Suprapubic skin (tissue), 4 donors: ENCODE results near the gene USP7. TPM values are rescaled to one million over a fixed set of nuclear protein-coding genes. Genes with fewer than 3 reads are reported as not detected.

Experiments
- DNase-seq, 2 donors: peaks; one replicate each; pipeline ENCODE4 v3.0.0-alpha.2; 2019; ENCODE audit warnings: low spot score in 2 of 2
- H3K27ac ChIP-seq: fragments of 200-600 bp; sonication (generic); one replicate; pipeline ENCODE4 v1.5.1; 2019
- H3K27me3 ChIP-seq: fragments of 200-600 bp; sonication (generic); one replicate; pipeline ENCODE4 v1.5.1; 2019
- H3K36me3 ChIP-seq: fragments of 200-600 bp; sonication (generic); one replicate; pipeline ENCODE4 v1.5.1; 2019
- H3K4me1 ChIP-seq: fragments of 200-600 bp; sonication (generic); one replicate; pipeline ENCODE4 v1.5.1; 2019
- H3K4me3 ChIP-seq: fragments of 200-600 bp; sonication (generic); one replicate; pipeline ENCODE4 v1.5.1; 2019; ENCODE audit warnings: mild to moderate bottlenecking
- H3K9me3 ChIP-seq: fragments of 200-600 bp; sonication (generic); one replicate; pipeline ENCODE4 v1.5.1; 2019
- EP300 ChIP-seq: sonication (generic); formaldehyde crosslinking; IDR thresholded peaks from one replicate; pipeline ENCODE4 v1.6.1; 2017; ENCODE audit warnings: antibody characterized with exemption
- POLR2A ChIP-seq, 2 donors: fragments of 450-650 bp; IDR thresholded peaks; one replicate each; pipeline ENCODE4 v1.6.1; 2017; ENCODE audit warnings: antibody characterized with exemption in 2 of 2, mild to moderate bottlenecking in 2 of 2, moderate library complexity in 2 of 2
- POLR2AphosphoS5 ChIP-seq, 3 donors: sonication (generic); formaldehyde crosslinking; IDR thresholded peaks; one replicate each; pipeline ENCODE4 v1.6.1; 2017; ENCODE audit warnings: antibody characterized with exemption in 3 of 3
- WGBS: methylation state at CpG from one replicate; pipeline ENCODE4 v1.1.5; 2018; 5-methylcytosine and 5-hydroxymethylcytosine counted together
- total RNA-seq, 4 donors: library from RNA; depleted of rRNA; stranded (reverse); fragments of >200 nt; gene quantifications; one replicate each; pipeline ENCODE4 v1.1.0, GENCODE V29; 2016
- TF ChIP-seq, protein P1 (sequence below), 2 donors: fragments of 200-600 bp in 1 of 2; fragments of 450-650 bp in 1 of 2; sonication (generic) in 1 of 2; IDR thresholded peaks; one replicate each; pipeline ENCODE4 v1.5.1; 2016 to 2019; ENCODE audit warnings: antibody characterized with exemption in 2 of 2, mild to moderate bottlenecking in 1 of 2, moderate library complexity in 1 of 2

USP7 gene
- total RNA-seq, 4 donors from 2014 or later, result 94.7 to 135 (median 119) TPM

DNA sequence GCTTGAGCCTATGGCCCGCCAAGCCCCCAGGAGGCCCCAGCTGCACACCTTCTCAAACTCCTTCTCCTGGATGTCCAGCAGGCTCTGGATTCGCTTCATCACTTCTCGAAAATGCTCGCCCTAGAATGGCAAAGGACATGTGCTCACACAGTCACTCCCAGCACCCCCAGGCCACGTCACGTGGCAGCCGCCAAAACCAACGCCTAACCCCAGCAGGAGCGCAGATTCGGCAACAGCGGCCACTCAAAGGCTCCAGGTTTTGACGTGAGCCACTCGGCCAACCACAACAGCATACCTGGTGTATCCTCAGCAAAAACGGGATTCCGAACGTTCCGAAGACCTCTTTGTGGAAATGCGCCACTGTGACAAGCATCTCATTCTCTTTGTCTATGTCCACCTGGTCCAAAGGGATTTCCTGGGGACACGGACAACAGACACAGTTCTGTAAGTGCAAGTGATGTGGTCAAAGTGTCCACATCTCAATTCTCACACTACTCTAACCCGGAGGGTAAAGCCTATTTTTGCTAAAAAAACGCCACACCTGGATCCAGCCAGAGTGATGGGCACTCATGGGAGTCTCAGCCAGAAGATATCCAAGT lies 68.9 kb downstream of the USP7 start:
- Histone ChIP-seq H3K9me3 (no peaks in the 10 kb centered on the region), H3K27ac (no peak overlapping the region), H3K36me3 (peaks cover 100% of the 10 kb centered on the region), H3K27me3 (no peaks in the 10 kb centered on the region), H3K4me3 (no peak overlapping the region), H3K4me1 (no peaks in the 10 kb centered on the region)
- DNase-seq, result peak in 1 of 2 donors; percentile 25
- no peak for TF ChIP-seq POLR2A (IDR thresholded peaks at IDR 0.05)
- TF ChIP-seq, protein P1, sequence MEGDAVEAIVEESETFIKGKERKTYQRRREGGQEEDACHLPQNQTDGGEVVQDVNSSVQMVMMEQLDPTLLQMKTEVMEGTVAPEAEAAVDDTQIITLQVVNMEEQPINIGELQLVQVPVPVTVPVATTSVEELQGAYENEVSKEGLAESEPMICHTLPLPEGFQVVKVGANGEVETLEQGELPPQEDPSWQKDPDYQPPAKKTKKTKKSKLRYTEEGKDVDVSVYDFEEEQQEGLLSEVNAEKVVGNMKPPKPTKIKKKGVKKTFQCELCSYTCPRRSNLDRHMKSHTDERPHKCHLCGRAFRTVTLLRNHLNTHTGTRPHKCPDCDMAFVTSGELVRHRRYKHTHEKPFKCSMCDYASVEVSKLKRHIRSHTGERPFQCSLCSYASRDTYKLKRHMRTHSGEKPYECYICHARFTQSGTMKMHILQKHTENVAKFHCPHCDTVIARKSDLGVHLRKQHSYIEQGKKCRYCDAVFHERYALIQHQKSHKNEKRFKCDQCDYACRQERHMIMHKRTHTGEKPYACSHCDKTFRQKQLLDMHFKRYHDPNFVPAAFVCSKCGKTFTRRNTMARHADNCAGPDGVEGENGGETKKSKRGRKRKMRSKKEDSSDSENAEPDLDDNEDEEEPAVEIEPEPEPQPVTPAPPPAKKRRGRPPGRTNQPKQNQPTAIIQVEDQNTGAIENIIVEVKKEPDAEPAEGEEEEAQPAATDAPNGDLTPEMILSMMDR (IDR thresholded peaks at IDR 0.05), result no peak
- WGBS, result 96% methylated on average over 21 of the region's 21 CpGs

DNA sequence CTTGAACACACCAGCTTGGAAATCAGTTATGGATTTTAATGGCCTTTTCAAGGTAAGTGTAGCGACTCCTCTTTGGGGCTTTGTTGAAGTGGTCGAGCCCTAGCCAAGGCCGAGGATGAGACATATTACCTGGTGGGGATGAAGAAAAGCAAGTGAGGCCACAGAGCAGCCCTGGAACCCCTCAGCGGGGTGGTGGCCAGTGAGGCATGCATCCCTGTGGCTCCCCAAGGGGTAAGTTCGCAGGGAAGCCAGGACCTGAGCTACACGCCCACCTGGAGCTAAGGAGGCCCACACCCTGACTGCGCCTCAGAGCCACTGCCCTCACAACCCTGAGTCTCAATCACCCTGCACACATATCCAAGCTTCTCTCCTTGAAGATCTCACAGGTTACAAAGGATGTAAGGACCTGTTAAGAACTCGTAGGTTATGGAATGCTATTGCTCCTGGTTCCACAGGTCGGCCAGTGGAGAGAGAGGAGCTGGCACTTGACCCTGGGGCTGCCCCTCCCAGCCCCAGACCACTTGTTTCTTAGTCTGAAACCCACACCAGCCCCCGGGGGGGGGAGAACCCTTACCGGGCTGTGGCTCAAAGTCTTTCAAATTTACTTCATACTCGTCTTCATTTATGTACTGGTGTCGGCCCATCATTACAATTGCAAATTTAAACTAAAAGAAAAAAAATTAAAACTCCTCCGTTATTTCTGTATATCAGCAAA lies 69.6 kb downstream of the USP7 start:
- Histone ChIP-seq H3K9me3 (no peaks in the 10 kb centered on the region), H3K27ac (no peak overlapping the region), H3K27me3 (no peaks in the 10 kb centered on the region), H3K4me1 (no peaks in the 10 kb centered on the region), H3K36me3 (peaks cover 99% of the 10 kb centered on the region), H3K4me3 (no peak overlapping the region)
- 93% methylated on average over 14 of the region's 14 CpGs for WGBS
- TF ChIP-seq EP300 (no peak), POLR2AphosphoS5 (IDR thresholded peaks at IDR 0.05) (no peak), POLR2A (IDR thresholded peaks at IDR 0.05) (no peak)
- TF ChIP-seq, protein P1 (IDR thresholded peaks at IDR 0.05), result no peak
- DNase-seq, result peak in 1 of 2 donors; percentile 49

DNA sequence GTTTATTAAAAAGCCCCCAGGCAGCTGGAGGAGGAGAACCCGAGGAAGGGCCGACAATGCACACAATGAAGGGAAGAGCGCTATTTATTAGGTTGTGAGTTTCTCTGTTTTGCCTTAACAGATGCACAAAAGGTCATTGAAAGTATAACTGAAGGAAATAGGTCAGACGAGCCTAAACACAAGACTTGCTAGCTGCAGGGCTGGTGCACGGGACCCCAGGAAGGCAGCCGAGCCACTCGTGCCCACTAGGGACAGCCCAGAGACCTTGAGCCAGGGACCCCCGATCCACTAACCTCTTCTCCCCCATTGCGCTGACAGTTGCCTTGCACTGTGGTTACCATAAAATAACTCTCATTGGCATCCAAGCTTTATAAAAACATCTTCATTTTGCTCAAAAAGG lies 70.3 kb downstream of the USP7 start:
- no peak overlapping the region for H3K4me3 ChIP-seq
- H3K9me3 ChIP-seq, result no peaks in the 10 kb centered on the region
- H3K27me3 ChIP-seq, result no peaks in the 10 kb centered on the region
- TF ChIP-seq POLR2A (IDR thresholded peaks at IDR 0.05) (no peak), POLR2AphosphoS5 (IDR thresholded peaks at IDR 0.05) (no peak), EP300 (no peak)
- TF ChIP-seq, protein P1 (IDR thresholded peaks at IDR 0.05), result no peak
- no peak for DNase-seq
- H3K4me1 ChIP-seq, result no peaks in the 10 kb centered on the region
- whole genome bisulfite sequencing, result 84% methylated on average over 9 of the region's 9 CpGs
- H3K27ac ChIP-seq, result no peak overlapping the region
- H3K36me3 ChIP-seq, result peaks cover 92% of the 10 kb centered on the region

DNA sequence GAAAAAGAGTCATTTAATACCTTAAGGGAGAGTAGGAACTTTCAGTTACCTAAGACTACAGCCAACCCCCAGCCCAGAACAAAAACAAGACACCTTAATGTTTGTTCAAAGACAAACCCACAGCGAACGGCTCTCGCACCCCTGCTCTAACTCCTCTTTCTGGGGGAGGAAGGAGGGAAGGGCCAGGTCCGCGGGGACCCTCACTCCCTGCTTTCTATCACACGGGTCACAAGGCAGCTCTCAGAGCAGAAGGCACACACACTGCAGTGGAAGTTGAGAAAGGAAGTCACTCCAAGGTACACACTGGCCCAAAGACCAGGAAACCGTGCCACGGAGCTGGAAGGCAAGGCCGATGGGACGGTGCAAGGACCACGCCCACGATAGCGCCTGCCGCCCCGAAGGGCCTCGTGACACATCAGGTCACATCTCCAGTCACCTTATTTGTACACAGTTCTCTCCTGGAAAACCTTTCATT lies 71.6 kb downstream of the USP7 start:
- Histone ChIP-seq H3K27ac (no peak overlapping the region), H3K27me3 (no peaks in the 10 kb centered on the region), H3K4me1 (no peaks in the 10 kb centered on the region), H3K36me3 (peaks cover 79% of the 10 kb centered on the region), H3K4me3 (no peak overlapping the region), H3K9me3 (no peaks in the 10 kb centered on the region)
- no peak for TF ChIP-seq POLR2AphosphoS5 (IDR thresholded peaks at IDR 0.05)
- DNase-seq, result no peak
- 78% methylated on average over 16 of the region's 16 CpGs for WGBS

DNA sequence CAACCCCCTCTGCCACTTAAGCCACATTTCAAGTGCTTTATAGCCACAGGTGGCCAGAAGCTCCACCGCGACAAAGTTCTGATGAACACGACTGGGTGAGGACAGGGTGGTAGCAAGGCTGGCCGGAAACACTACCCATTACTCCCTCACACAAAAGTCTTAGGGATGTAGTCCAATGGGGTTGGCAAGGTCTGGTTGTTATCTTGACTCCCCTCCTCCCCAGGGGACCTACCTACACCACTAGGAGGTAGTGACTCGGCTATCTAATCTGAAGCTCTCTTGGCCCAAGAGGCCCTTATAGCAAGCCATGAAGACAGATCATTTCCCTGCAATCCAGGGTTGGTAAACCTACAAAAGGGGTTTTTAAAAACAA lies 73.2 kb downstream of the USP7 start:
- WGBS, result 95% methylated on average over 5 of the region's 5 CpGs
- Histone ChIP-seq H3K4me1 (peaks cover 6% of the 10 kb centered on the region), H3K36me3 (peaks cover 63% of the 10 kb centered on the region)

More for the DNA sequence above, 73.2 kb downstream of the USP7 start:
- Histone ChIP-seq H3K9me3 (no peaks in the 10 kb centered on the region), H3K27me3 (no peaks in the 10 kb centered on the region), H3K27ac (no peak overlapping the region), H3K4me3 (no peak overlapping the region)
- DNase-seq, result no peak
- TF ChIP-seq EP300 (no peak), POLR2A (IDR thresholded peaks at IDR 0.05) (no peak), POLR2AphosphoS5 (IDR thresholded peaks at IDR 0.05) (no peak)
- TF ChIP-seq, protein P1 (IDR thresholded peaks at IDR 0.05), result no peak
